Gastroesophageal sphincter (tissue), 4 donors: Measurements from ENCODE around the gene MYCBPAP. TPM values are rescaled to one million over a fixed set of nuclear protein-coding genes. Genes with fewer than 3 reads are reported as not detected.
A peak's percentile ranks its signal among the peaks of the same experiment; 100 is the strongest.

Source experiments
- ATAC-seq: fragments of 150-250 bp; one replicate; pipeline ENCODE4 v1.9.1; 2016; ENCODE audit warnings: mild to moderate bottlenecking, moderate library complexity
- H3K27ac ChIP-seq, 4 donors: fragments of 200-600 bp; sonication (generic) in 3 of 4; 1 replicate in 3 of 4; 2 replicates in 1 of 4; pipeline ENCODE4 v1.5.1; 2016 to 2019
- H3K27me3 ChIP-seq: fragments of 200-600 bp; sonication (generic); one replicate; pipeline ENCODE4 v1.5.1; 2019
- H3K36me3 ChIP-seq, 2 donors: fragments of 200-600 bp; sonication (generic); one replicate each; pipeline ENCODE4 v1.5.1; 2019; ENCODE audit warnings: control low read depth in 1 of 2
- H3K4me1 ChIP-seq, 3 donors: fragments of 200-600 bp; sonication (generic); 1 replicate in 2 of 3; 2 replicates in 1 of 3; pipeline ENCODE4 v1.5.1; 2016 to 2019; ENCODE audit warnings: control low read depth in 2 of 3
- H3K4me3 ChIP-seq, 2 donors: fragments of 200-600 bp; sonication (generic); one replicate each; pipeline ENCODE4 v1.5.1; 2019; ENCODE audit warnings: mild to moderate bottlenecking in 1 of 2, moderate library complexity in 1 of 2
- H3K9me3 ChIP-seq, 3 donors: fragments of 200-600 bp; sonication (generic); one replicate each; pipeline ENCODE4 v1.5.1; 2017 to 2019; ENCODE audit warnings: control low read depth in 2 of 3
- CTCF ChIP-seq, 4 experiments: fragments of 200-600 bp in 2 of 4; fragments of 450-650 bp in 2 of 4; sonication (generic) in 1 of 4; IDR thresholded peaks; one replicate each; pipeline ENCODE4 v1.5.1; 2017 to 2019; ENCODE audit warnings: antibody characterized with exemption in 4 of 4, mild to moderate bottlenecking in 2 of 4, moderate library complexity in 2 of 4
- EP300 ChIP-seq: sonication (generic); formaldehyde crosslinking; IDR thresholded peaks from one replicate; pipeline ENCODE4 v1.6.1; 2017; ENCODE audit warnings: antibody characterized with exemption, mild to moderate bottlenecking
- POLR2A ChIP-seq, 2 donors: fragments of 450-650 bp; IDR thresholded peaks; one replicate each; pipeline ENCODE4 v1.6.1; 2017; ENCODE audit warnings: antibody characterized with exemption in 2 of 2, mild to moderate bottlenecking in 2 of 2, moderate library complexity in 1 of 2
- POLR2AphosphoS5 ChIP-seq: sonication (generic); formaldehyde crosslinking; IDR thresholded peaks from one replicate; pipeline ENCODE4 v1.6.1; 2017; ENCODE audit warnings: antibody characterized with exemption
- WGBS, 2 donors: methylation state at CpG; one replicate each; pipeline ENCODE4 v1.1.5; 2018; ENCODE audit warnings: low coverage in 1 of 2; 5-methylcytosine and 5-hydroxymethylcytosine counted together
- total RNA-seq, 4 donors: library from RNA; depleted of rRNA; stranded (reverse); fragments of >200 nt; gene quantifications; one replicate each; pipeline ENCODE4 v1.1.0, GENCODE V29; 2016

The MYCBPAP gene
- total RNA-seq, result under 1 TPM in 2 of 4 donors, not detected in 2; 0.27 to 0.31 TPM

- H3K9me3 ChIP-seq, result no peaks in the 10 kb centered on the region
- H3K4me1 ChIP-seq, result peaks cover 0 to 18% (median 3%) of the 10 kb centered on the region in 3 donors
- 24 to 42% methylated on average over 9 to 11 of the region's 66 CpGs for WGBS, 2 donors
- no peaks in the 10 kb centered on the region for H3K27me3 ChIP-seq
- H3K4me3 ChIP-seq, result peak within 1 kb of the TSS; percentile 55 to 75
- peak within 1 kb of the TSS; percentile 9 to 92 (median 80) for H3K27ac ChIP-seq
- H3K36me3 ChIP-seq, result no peaks in the 10 kb centered on the region
- peak in 1 of 2 donors; percentile 25 for TF ChIP-seq POLR2A (IDR thresholded peaks at IDR 0.05)
- TF ChIP-seq POLR2AphosphoS5, result peak; percentile 20
- no peak for TF ChIP-seq EP300
- peak in 2 of 4 experiments; percentile 21 to 49 for TF ChIP-seq CTCF (IDR thresholded peaks at IDR 0.05)
- peak; percentile 85 for ATAC-seq
Measured at GRCh38 chr17:50507871-50508572, at the start of gene MYCBPAP. TSS of gene MYCBPAP (plus strand) at chr17:50508439. CDS start at chr17:50508675, 236 bp downstream.

DNA sequence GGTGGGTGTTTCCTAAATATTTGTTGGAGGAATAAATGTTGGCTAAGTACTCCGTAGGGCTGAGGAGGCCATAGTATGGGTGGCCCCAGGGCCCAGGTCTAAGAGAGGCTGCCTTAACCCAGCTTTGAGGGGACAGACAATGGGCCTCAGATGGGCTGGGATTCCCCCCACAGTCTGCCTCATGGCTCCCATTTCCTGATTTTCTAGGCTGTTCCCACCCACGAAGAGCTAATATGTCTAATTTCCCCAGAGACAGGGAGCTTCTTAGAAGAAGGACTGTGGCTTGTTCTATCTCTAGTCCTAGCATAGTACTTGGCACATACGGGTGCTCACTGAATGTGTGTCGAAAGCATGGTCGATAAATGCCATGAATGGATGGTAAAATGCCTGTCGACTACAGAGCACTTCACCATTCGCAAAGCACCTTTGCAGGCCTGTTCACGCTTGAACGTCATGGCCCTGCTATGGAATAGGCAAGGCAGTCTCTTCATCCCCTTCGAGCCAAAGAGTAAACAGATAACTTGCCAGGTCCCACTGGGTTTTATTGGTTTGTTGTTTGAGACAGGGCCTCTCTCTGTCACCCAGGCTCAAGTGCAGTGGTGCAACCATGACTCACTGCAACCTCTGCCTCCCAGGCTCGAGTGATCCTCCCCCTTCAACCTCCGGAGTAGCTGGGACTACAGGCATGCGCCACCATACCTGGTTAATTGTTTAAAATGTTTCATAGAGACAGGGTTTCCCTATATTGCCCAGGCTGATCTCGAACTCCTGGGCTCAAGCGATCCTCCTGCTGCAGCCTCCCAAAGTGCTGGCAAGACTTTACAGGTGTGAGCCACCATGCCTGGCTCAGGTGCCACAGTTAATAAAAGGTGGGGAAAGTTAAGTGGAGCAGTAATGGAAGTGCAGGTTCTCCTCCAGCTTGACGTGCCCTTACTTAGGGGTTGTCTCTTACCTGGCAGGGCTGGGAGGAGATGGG lies 49.2 kb upstream of the MYCBPAP start:
- peaks cover 0 to 44% of the 10 kb centered on the region in 2 donors for H3K36me3 ChIP-seq
- no peaks in the 10 kb centered on the region for H3K4me1 ChIP-seq
- no peak for TF ChIP-seq EP300
- no peak for TF ChIP-seq CTCF (IDR thresholded peaks at IDR 0.05)
- no peak for TF ChIP-seq POLR2AphosphoS5
- no peak overlapping the region for H3K4me3 ChIP-seq
- H3K27ac ChIP-seq, result no peak overlapping the region
- no peak for ATAC-seq
- WGBS, 2 donors, result 78 to 81% methylated on average over 7 to 12 of the region's 16 CpGs
- H3K27me3 ChIP-seq, result no peaks in the 10 kb centered on the region
- no peaks in the 10 kb centered on the region for H3K9me3 ChIP-seq

- peaks cover 0 to 44% of the 10 kb centered on the region in 2 donors for H3K36me3 ChIP-seq
- no peaks in the 10 kb centered on the region for H3K9me3 ChIP-seq
- no peak overlapping the region for H3K27ac ChIP-seq
- H3K4me1 ChIP-seq, result no peaks in the 10 kb centered on the region
- ATAC-seq, result no peak
- TF ChIP-seq POLR2A (IDR thresholded peaks at IDR 0.05) (no peak), EP300 (no peak), CTCF (IDR thresholded peaks at IDR 0.05) (no peak), POLR2AphosphoS5 (no peak)
- no peak overlapping the region for H3K4me3 ChIP-seq
- no peaks in the 10 kb centered on the region for H3K27me3 ChIP-seq
- WGBS, 2 donors, result 40% methylated on average over 1 of the region's 4 CpGs; no CpG with 5 or more reads in 1 of the 2 donors
Measured at GRCh38 chr17:50459756-50460155, 48.5 kb upstream of the MYCBPAP start.

DNA sequence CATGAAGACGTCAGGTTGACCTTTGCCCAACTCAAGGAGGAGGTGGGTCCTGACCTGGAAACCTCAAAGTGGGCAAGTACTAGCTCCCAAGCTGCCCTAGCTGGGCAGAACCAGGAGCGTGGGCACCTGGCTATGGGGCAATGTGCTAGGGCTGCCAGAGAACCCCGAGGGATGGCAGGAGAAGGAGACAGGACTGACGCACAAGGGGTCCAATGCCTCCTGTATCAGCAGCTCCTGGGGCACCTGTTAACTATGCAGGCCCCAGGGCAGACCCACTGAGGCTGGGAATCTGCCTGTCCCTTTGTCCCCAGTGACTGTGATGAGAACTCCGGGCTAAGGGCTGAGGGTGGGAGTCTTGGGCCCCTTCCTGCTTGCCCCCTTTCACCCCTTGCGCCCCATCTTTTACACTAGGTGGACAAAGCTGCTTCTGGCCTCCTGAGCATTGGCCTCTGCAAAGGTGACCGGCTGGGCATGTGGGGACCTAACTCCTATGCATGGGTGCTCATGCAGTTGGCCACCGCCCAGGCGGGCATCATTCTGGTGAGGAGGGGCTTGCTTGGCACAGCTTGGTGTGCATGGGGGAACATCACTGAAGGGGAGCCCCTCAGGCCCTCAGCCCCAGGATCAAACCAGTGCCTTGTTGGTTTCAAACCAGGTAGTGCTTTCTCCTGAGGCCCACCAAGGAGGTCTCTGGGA lies 47.3 kb upstream of the MYCBPAP start:
- H3K36me3 ChIP-seq, result peaks cover 0 to 43% of the 10 kb centered on the region in 2 donors
- 100% methylated on average over 2 of the region's 9 CpGs; no CpG with 5 or more reads in 1 of the 2 donors for WGBS, 2 donors
- TF ChIP-seq POLR2A (IDR thresholded peaks at IDR 0.05), result no peak
- TF ChIP-seq EP300, result no peak
- no peak for TF ChIP-seq CTCF (IDR thresholded peaks at IDR 0.05)
- TF ChIP-seq POLR2AphosphoS5, result no peak
- H3K9me3 ChIP-seq, result no peaks in the 10 kb centered on the region
- H3K27me3 ChIP-seq, result peaks cover under 1% of the 10 kb centered on the region
- no peak overlapping the region for H3K27ac ChIP-seq
- H3K4me3 ChIP-seq, result no peak overlapping the region
- H3K4me1 ChIP-seq, result no peaks in the 10 kb centered on the region
- no peak for ATAC-seq
